Mesenchymal stem cell (in vitro differentiated cells and primary cell): ENCODE results near the gene GOLGA8J.

Experiments used
- DNase-seq: peaks from one replicate; pipeline ENCODE4 v3.0.0-alpha.2; 2013
- H2AFZ ChIP-seq: one replicate; pipeline ENCODE4 v1.6.1; 2013; ENCODE audit warnings: low read depth, mild to moderate bottlenecking, control low read depth, inconsistent platforms, low read length, moderate library complexity
- H2AK5ac ChIP-seq: 2 replicates; pipeline ENCODE4 v1.6.1; 2013; ENCODE audit warnings: low read length, moderate library complexity, mild to moderate bottlenecking, inconsistent platforms; ENCODE audit not compliant: severe bottlenecking
- H2BK120ac ChIP-seq: one replicate; pipeline ENCODE4 v1.6.1; 2013; ENCODE audit warnings: low read depth, mild to moderate bottlenecking, inconsistent platforms, low read length, moderate library complexity
- H2BK12ac ChIP-seq, 2 experiments: one replicate each; pipeline ENCODE4 v1.6.1; 2013; ENCODE audit warnings: inconsistent platforms in 2 of 2, low read length in 2 of 2, mild to moderate bottlenecking in 2 of 2, moderate library complexity in 2 of 2, control low read depth in 1 of 2
- H2BK15ac ChIP-seq: one replicate; pipeline ENCODE4 v1.6.1; 2013; ENCODE audit warnings: mild to moderate bottlenecking, low read depth, inconsistent platforms; ENCODE audit not compliant: poor library complexity, severe bottlenecking
- H2BK5ac ChIP-seq: 2 replicates; pipeline ENCODE4 v1.6.1; 2013; ENCODE audit warnings: low read depth, mild to moderate bottlenecking, low read length, control low read depth, inconsistent platforms; ENCODE audit not compliant: poor library complexity, severe bottlenecking
- H3K14ac ChIP-seq, 2 experiments: one replicate each; pipeline ENCODE4 v1.6.1; 2013; ENCODE audit warnings: inconsistent platforms in 2 of 2, low read length in 2 of 2, control low read depth in 1 of 2, mild to moderate bottlenecking in 1 of 2, moderate library complexity in 1 of 2
- H3K18ac ChIP-seq, 2 experiments: one replicate each; pipeline ENCODE4 v1.6.1; 2013; ENCODE audit warnings: inconsistent platforms in 2 of 2, low read length in 2 of 2, control low read depth in 1 of 2, low read depth in 1 of 2, mild to moderate bottlenecking in 1 of 2
- H3K23ac ChIP-seq, 2 experiments: one replicate each; pipeline ENCODE4 v1.6.1; 2013; ENCODE audit warnings: inconsistent platforms in 2 of 2, low read length in 2 of 2, mild to moderate bottlenecking in 2 of 2, moderate library complexity in 2 of 2, control low read depth in 1 of 2
- H3K27ac ChIP-seq: 2 replicates; pipeline ENCODE4 v1.5.1; 2013; ENCODE audit warnings: mild to moderate bottlenecking, moderate library complexity, low read length, control low read depth, inconsistent platforms; ENCODE audit not compliant: poor library complexity, severe bottlenecking
- H3K27me3 ChIP-seq, 2 experiments: 2 replicates each; pipeline versions ENCODE4 v1.6.1 to v1.7.0; 2013; ENCODE audit warnings: low read length in 2 of 2, mild to moderate bottlenecking in 2 of 2, moderate library complexity in 2 of 2, control low read depth in 1 of 2, inconsistent platforms in 1 of 2; ENCODE audit not compliant: control insufficient read depth in 1 of 2, insufficient read depth in 1 of 2
- H3K36me3 ChIP-seq, 2 experiments: 2 replicates each; pipeline versions ENCODE4 v1.6.1 to v1.7.0; 2013; ENCODE audit warnings: low read length in 2 of 2, control low read depth in 1 of 2, inconsistent platforms in 1 of 2, low read depth in 1 of 2, mild to moderate bottlenecking in 1 of 2; ENCODE audit not compliant: insufficient read depth in 2 of 2, control insufficient read depth in 1 of 2
- H3K4ac ChIP-seq, 2 experiments: one replicate each; pipeline ENCODE4 v1.6.1; 2013; ENCODE audit warnings: inconsistent platforms in 2 of 2, low read length in 2 of 2, mild to moderate bottlenecking in 2 of 2, moderate library complexity in 2 of 2, control low read depth in 1 of 2, low read depth in 1 of 2
- H3K4me1 ChIP-seq: 2 replicates; pipeline ENCODE4 v1.6.1; 2013; ENCODE audit warnings: low read depth, low read length, control low read depth; ENCODE audit not compliant: control insufficient read depth, insufficient read depth
- H3K4me2 ChIP-seq: 2 replicates; pipeline ENCODE4 v1.6.1; 2013; ENCODE audit warnings: low read length, mild to moderate bottlenecking, inconsistent platforms; ENCODE audit not compliant: poor library complexity, severe bottlenecking
- H3K4me3 ChIP-seq, 2 experiments: 2 replicates each; pipeline versions ENCODE4 v1.5.1 to v1.7.0; 2013; ENCODE audit warnings: low read length in 2 of 2, mild to moderate bottlenecking in 2 of 2, control low read depth in 1 of 2, low read depth in 1 of 2; ENCODE audit not compliant: insufficient read depth in 1 of 2
- H3K79me1 ChIP-seq: replicated peaks from 2 replicates; pipeline ENCODE4 v1.6.1; 2013; ENCODE audit warnings: mild to moderate bottlenecking, control low read depth, low read length, inconsistent platforms; ENCODE audit not compliant: poor library complexity, severe bottlenecking
- H3K9ac ChIP-seq: 2 replicates; pipeline ENCODE4 v1.7.0; 2013; ENCODE audit warnings: mild to moderate bottlenecking, low read length, moderate library complexity
- H3K9me3 ChIP-seq: 2 replicates; pipeline ENCODE4 v1.7.0; 2013; ENCODE audit warnings: mild to moderate bottlenecking, low read length; ENCODE audit not compliant: control insufficient read depth
- H4K8ac ChIP-seq: one replicate; pipeline ENCODE4 v1.6.1; 2013; ENCODE audit warnings: inconsistent platforms, mild to moderate bottlenecking, low read length, moderate library complexity
- H4K91ac ChIP-seq: one replicate; pipeline ENCODE4 v1.6.1; 2013; ENCODE audit warnings: mild to moderate bottlenecking, low read length, inconsistent platforms
- WGBS: methylation state at CpG from one replicate; pipeline ENCODE4 v1.1.7; 2013; ENCODE audit warnings: mixed read lengths; 5-methylcytosine and 5-hydroxymethylcytosine counted together

GOLGA8J gene

GRCh38 chr15:30063835-30064546 is 18.8 kb upstream of the GOLGA8J start:
- Histone ChIP-seq H2AFZ (no peak overlapping the region), H2BK5ac (no peak overlapping the region), H3K36me3 (no peaks in the 10 kb centered on the region), H2BK12ac (no peak overlapping the region), H3K14ac (peak overlapping the region in 1 of 2 experiments; percentile 26), H3K27me3 (peaks cover 0 to 46% of the 10 kb centered on the region in 2 experiments), H3K4me1 (peaks cover 10% of the 10 kb centered on the region), H3K23ac (no peak overlapping the region), H3K18ac (no peak overlapping the region), H3K9me3 (peaks cover 3% of the 10 kb centered on the region), H3K4me2 (no peak overlapping the region), H3K27ac (peak overlapping the region; percentile 73), H3K9ac (no peak overlapping the region), H2BK15ac (no peak overlapping the region), H3K4ac (no peak overlapping the region), H4K91ac (no peak overlapping the region), H3K4me3 (no peak overlapping the region), H4K8ac (peak overlapping the region; percentile 12), H3K79me1 (no peaks in the 10 kb centered on the region), H2AK5ac (peak overlapping the region; percentile 81), H2BK120ac (no peak overlapping the region)
- 64% methylated on average over 2 of the region's 2 CpGs for WGBS
- DNase-seq = no peak

GRCh38 chr15:30065025-30065801 is 17.5 kb upstream of the GOLGA8J start:
- H2BK15ac ChIP-seq = no peak overlapping the region
- no peaks in the 10 kb centered on the region for H3K79me1 ChIP-seq
- no peak overlapping the region for H4K91ac ChIP-seq
- H3K14ac ChIP-seq = no peak overlapping the region
- H3K18ac ChIP-seq = no peak overlapping the region
- H3K27ac ChIP-seq = peak overlapping the region; percentile 72
- no peak overlapping the region for H3K23ac ChIP-seq
- peaks cover 10% of the 10 kb centered on the region for H3K4me1 ChIP-seq
- H2AK5ac ChIP-seq = peak overlapping the region; percentile 11
- H3K9me3 ChIP-seq = peaks cover 3% of the 10 kb centered on the region
- no peak overlapping the region for H4K8ac ChIP-seq
- H2BK5ac ChIP-seq = no peak overlapping the region
- peak overlapping the region; percentile 60 for H3K9ac ChIP-seq
- H2AFZ ChIP-seq = no peak overlapping the region
- H3K4me2 ChIP-seq = no peak overlapping the region
- H3K4ac ChIP-seq = no peak overlapping the region
- no peaks in the 10 kb centered on the region for H3K36me3 ChIP-seq
- peak; percentile 71 for DNase-seq
- 6% methylated on average over 7 of the region's 12 CpGs for WGBS
- H3K4me3 ChIP-seq = peak overlapping the region in 1 of 2 experiments; percentile 30
- H2BK120ac ChIP-seq = no peak overlapping the region
- H2BK12ac ChIP-seq = no peak overlapping the region
- peaks cover 0 to 39% of the 10 kb centered on the region in 2 experiments for H3K27me3 ChIP-seq

- WGBS = 78% methylated on average over 7 of the region's 7 CpGs
- no peaks in the 10 kb centered on the region for H3K36me3 ChIP-seq
These were observed 14.4 kb upstream of the GOLGA8J start for GRCh38 chr15:30068326-30068725.

GRCh38 chr15:30072630-30073029 is 10.1 kb upstream of the GOLGA8J start:
- H3K27ac ChIP-seq = no peak overlapping the region
- no peak overlapping the region for H3K9ac ChIP-seq
- H2AK5ac ChIP-seq = no peak overlapping the region
- no peaks in the 10 kb centered on the region for H3K79me1 ChIP-seq
- H2BK120ac ChIP-seq = no peak overlapping the region
- no peak overlapping the region for H3K4me2 ChIP-seq
- no peak overlapping the region for H4K8ac ChIP-seq
- peaks cover 3% of the 10 kb centered on the region for H3K9me3 ChIP-seq
- no peak overlapping the region for H3K23ac ChIP-seq
- no peak overlapping the region for H3K4ac ChIP-seq
- peaks cover 10 to 54% of the 10 kb centered on the region in 2 experiments for H3K27me3 ChIP-seq
- no peak for DNase-seq
- no peak overlapping the region for H2BK5ac ChIP-seq
- H2BK15ac ChIP-seq = no peak overlapping the region
- no peak overlapping the region for H3K14ac ChIP-seq
- WGBS = 54% methylated on average over 7 of the region's 7 CpGs
- peaks cover 2% of the 10 kb centered on the region for H3K4me1 ChIP-seq
- H3K36me3 ChIP-seq = no peaks in the 10 kb centered on the region
- H2AFZ ChIP-seq = no peak overlapping the region
- H2BK12ac ChIP-seq = no peak overlapping the region
- no peak overlapping the region for H4K91ac ChIP-seq
- H3K4me3 ChIP-seq = no peak overlapping the region
- H3K18ac ChIP-seq = no peak overlapping the region

More at GRCh38 chr15:30068326-30068725, 14.4 kb upstream of the GOLGA8J start:
- no peak overlapping the region for H3K18ac ChIP-seq
- H2AK5ac ChIP-seq = no peak overlapping the region
- H3K4ac ChIP-seq = no peak overlapping the region
- H4K91ac ChIP-seq = no peak overlapping the region
- no peaks in the 10 kb centered on the region for H3K79me1 ChIP-seq
- peaks cover 8% of the 10 kb centered on the region for H3K4me1 ChIP-seq
- no peak overlapping the region for H2BK5ac ChIP-seq
- no peak overlapping the region for H3K27ac ChIP-seq
- H3K9me3 ChIP-seq = peaks cover 3% of the 10 kb centered on the region
- no peak overlapping the region for H3K4me2 ChIP-seq
- H3K23ac ChIP-seq = no peak overlapping the region
- DNase-seq = peak; percentile 8
- H2AFZ ChIP-seq = no peak overlapping the region
- no peak overlapping the region for H2BK120ac ChIP-seq
- no peak overlapping the region for H4K8ac ChIP-seq
- no peak overlapping the region for H3K4me3 ChIP-seq
- H3K27me3 ChIP-seq = peaks cover 6 to 31% of the 10 kb centered on the region in 2 experiments
- H2BK15ac ChIP-seq = no peak overlapping the region
- H3K9ac ChIP-seq = no peak overlapping the region
- no peak overlapping the region for H2BK12ac ChIP-seq
- no peak overlapping the region for H3K14ac ChIP-seq
